ENCODE measurements around the gene TRPM2. TPM values are rescaled to one million over a fixed set of nuclear protein-coding genes. Genes with fewer than 3 reads are reported as not detected.

The TRPM2 gene
- total and polyA plus RNA-seq, 2 of the 4 experiments (the other 2 are of a cell fraction), result not detected

DNA sequence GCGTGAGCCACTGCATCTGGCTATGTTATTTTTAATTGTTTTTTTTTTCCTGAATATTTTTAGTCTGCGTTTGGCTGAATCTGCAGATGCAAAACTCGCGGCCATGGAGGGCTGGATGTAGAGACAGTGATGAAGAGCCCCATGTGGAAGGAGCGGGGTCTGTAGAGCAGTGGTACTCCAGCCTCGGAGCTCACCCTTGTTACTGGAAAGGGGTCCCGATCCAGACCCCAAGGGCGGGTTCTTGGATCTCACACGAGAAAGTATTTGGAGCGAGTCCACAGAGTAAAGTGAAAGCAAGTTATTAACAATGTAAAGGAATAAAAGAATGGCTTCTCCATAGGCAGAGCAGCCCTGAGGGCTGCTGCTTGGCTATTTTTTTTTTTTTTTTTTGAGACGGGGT is 2.7 kb downstream of the TRPM2 start:
- CTCF ChIA-PET, result no interaction called here

More for the DNA sequence above, 2.7 kb downstream of the TRPM2 start:
- ATAC-seq (ENCODE audit: low read depth) (no peak), DNase-seq (no peak)
- Histone ChIP-seq H3K4me3 (ENCODE audit: insufficient read depth, low read depth, low read length) (no peak overlapping the region), H2AK5ac (ENCODE audit: low read depth, low read length) (no peak overlapping the region), H3K4me1 (ENCODE audit: control insufficient read depth, insufficient read depth, low read length) (no peaks in the 10 kb centered on the region), H3K27ac (ENCODE audit: insufficient read depth, low read length) (no peak overlapping the region), H2BK120ac (ENCODE audit: low read depth, low read length) (no peak overlapping the region), H3K79me1 (ENCODE audit: low read depth in 1 of 2, low read length in 2 of 2) (no peaks in the 10 kb centered on the region), H3K23ac (ENCODE audit: low read depth, low read length) (no peak overlapping the region), H3K9me3 (ENCODE audit: control insufficient read depth, insufficient read depth, low read length) (peaks cover 3% of the 10 kb centered on the region), H2BK15ac (ENCODE audit: low read depth, low read length) (no peak overlapping the region), H3K4me2 (ENCODE audit: low read depth, low read length) (no peak overlapping the region), H4K20me1 (ENCODE audit: insufficient read depth, low read length) (no peaks in the 10 kb centered on the region), H3K9me1 (ENCODE audit: insufficient read depth, low read length) (no peaks in the 10 kb centered on the region), H3K14ac (replicated peaks; ENCODE audit: low read depth, low read length) (no peak overlapping the region), H4K5ac (ENCODE audit: low read depth, low read length) (no peak overlapping the region), H3K18ac (ENCODE audit: low read depth, low read length) (no peak overlapping the region), H3K9ac (ENCODE audit: low read depth, low read length) (no peak overlapping the region), H3K4ac (ENCODE audit: low read depth, low read length) (no peak overlapping the region), H2BK20ac (ENCODE audit: low read depth, low read length) (no peak overlapping the region), H4K8ac (ENCODE audit: low read depth in 2 of 2, low read length in 2 of 2) (no peak overlapping the region), H2AFZ (replicated peaks; ENCODE audit: low read length, poor library complexity) (no peak overlapping the region), H3K27me3 (ENCODE audit: control insufficient read depth, insufficient read depth, low read length) (peaks cover 27% of the 10 kb centered on the region), H3K36me3 (ENCODE audit: control insufficient read depth, insufficient read depth, low read length) (no peaks in the 10 kb centered on the region), H2BK5ac (ENCODE audit: low read depth, low read length, poor library complexity, severe bottlenecking) (no peak overlapping the region), H2AK9ac (replicated peaks; ENCODE audit: low read depth, low read length, poor library complexity) (no peak overlapping the region), H4K91ac (ENCODE audit: insufficient read depth, low read depth, low read length) (no peak overlapping the region), H3K56ac (ENCODE audit: extremely low read depth, insufficient read depth, low read length) (no peak overlapping the region)
- dilution Hi-C loops (cut with HindIII; ENCODE audit: low sequenced_read_pairs, unreplicated experiment) (no loop called here), intact Hi-C loops (cut with micrococcal nuclease) (no loop called here), in situ Hi-C loops (cut with MboI; ENCODE audit: low sequenced_read_pairs) (no loop called here)
- POLR2A ChIA-PET (ENCODE audit: unreplicated experiment), result no interaction called here
- no peak for TF ChIP-seq SMC3 (IDR thresholded peaks at IDR 0.05; ENCODE audit: low read depth, low read length)
- TF ChIP-seq ELK1 (IDR thresholded peaks at IDR 0.05; ENCODE audit: borderline replicate concordance, low read depth, low read length), result no peak
- no peak for TF ChIP-seq BHLHE40 (IDR thresholded peaks at IDR 0.05; ENCODE audit: low read depth, low read length)
- no peak for TF ChIP-seq CHD1 (IDR thresholded peaks at IDR 0.05; ENCODE audit: low read depth, low read length)
- TF ChIP-seq CTCF (conservative IDR thresholded peaks at IDR 0.05; ENCODE audit: low read depth, low read length), result no peak
- TF ChIP-seq RFX5 (IDR thresholded peaks at IDR 0.05; ENCODE audit: low read depth, low read length), result no peak
- TF ChIP-seq MAZ (IDR thresholded peaks at IDR 0.05; ENCODE audit: borderline replicate concordance, low read depth, low read length), result no peak
- TF ChIP-seq MAFK (IDR thresholded peaks at IDR 0.05; ENCODE audit: low read depth, low read length), result no peak
- TF ChIP-seq RAD21 (IDR thresholded peaks at IDR 0.05; ENCODE audit: low read length), result no peak
- TF ChIP-seq CEBPB (IDR thresholded peaks at IDR 0.05; ENCODE audit: low read depth, low read length), result no peak
- TF ChIP-seq, protein P1, sequence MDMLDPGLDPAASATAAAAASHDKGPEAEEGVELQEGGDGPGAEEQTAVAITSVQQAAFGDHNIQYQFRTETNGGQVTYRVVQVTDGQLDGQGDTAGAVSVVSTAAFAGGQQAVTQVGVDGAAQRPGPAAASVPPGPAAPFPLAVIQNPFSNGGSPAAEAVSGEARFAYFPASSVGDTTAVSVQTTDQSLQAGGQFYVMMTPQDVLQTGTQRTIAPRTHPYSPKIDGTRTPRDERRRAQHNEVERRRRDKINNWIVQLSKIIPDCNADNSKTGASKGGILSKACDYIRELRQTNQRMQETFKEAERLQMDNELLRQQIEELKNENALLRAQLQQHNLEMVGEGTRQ (IDR thresholded peaks at IDR 0.05; ENCODE audit: low read depth, low read length), result no peak
- TF ChIP-seq RCOR1 (IDR thresholded peaks at IDR 0.05; ENCODE audit: insufficient replicate concordance, low read length), result no peak
- WGBS, 2 experiments (ENCODE audit: extremely low coverage in 2 of 2, insufficient read length in 1 of 2), result 74% methylated on average over 4 of the region's 11 CpGs; no CpG with 5 or more reads in 1 of the 2 experiments
- BruUV-seq (replicated peaks), result no TSS peak

All from IMR-90 (cell line).